A549 (cell line): ENCODE data around the gene MAPK6.

Experiments used
- CTCF ChIP-seq: fragments of >200 bp; sonication (Bioruptor Twin); formaldehyde crosslinking; IDR thresholded peaks from 3 replicates; pipeline ENCODE4 v1.5.1; 2016
- EHF ChIP-seq: fragments of 250-450 bp; sonication (Bioruptor Pico); IDR thresholded peaks from 2 replicates; pipeline ENCODE4 v1.5.0; 2020; ENCODE audit warnings: mild to moderate bottlenecking
- EP300 ChIP-seq, 2 experiments: fragments of >200 bp; sonication (Bioruptor Twin); formaldehyde crosslinking; IDR thresholded peaks; 2 replicates in 1 of 2; 3 replicates in 1 of 2; pipeline ENCODE4 v1.6.1; 2016 to 2017
- HDAC2 ChIP-seq: fragments of 200-600 bp; sonication (generic); IDR thresholded peaks from 2 replicates; pipeline ENCODE4 v1.6.1; 2016
- JUNB ChIP-seq: fragments of >200 bp; sonication (Bioruptor Twin); formaldehyde crosslinking; IDR thresholded peaks from 2 replicates; pipeline ENCODE4 v1.6.1; 2016
- KDM1A ChIP-seq: fragments of 200-600 bp; sonication (generic); IDR thresholded peaks from 2 replicates; pipeline ENCODE4 v1.6.1; 2016; ENCODE audit warnings: low read depth, mild to moderate bottlenecking
- POLR2A ChIP-seq: IDR thresholded peaks from 2 replicates; pipeline ENCODE4 v1.6.1; 2012; ENCODE audit warnings: mild to moderate bottlenecking, low read length
- POLR2AphosphoS2 ChIP-seq: conservative IDR thresholded peaks from 2 replicates; pipeline ENCODE4 v1.6.1; 2012; ENCODE audit warnings: low read length, improper control_type of control experiment, inconsistent platforms
- RAD21 ChIP-seq, 2 experiments: fragments of >200 bp in 1 of 2; sonication (Bioruptor Twin) in 1 of 2; formaldehyde crosslinking in 1 of 2; IDR thresholded peaks in 1 of 2; conservative IDR thresholded peaks in 1 of 2; 2 replicates in 1 of 2; 3 replicates in 1 of 2; pipeline ENCODE4 v1.6.1; 2012 to 2018; ENCODE audit warnings: inconsistent platforms in 1 of 2
- RFX5 ChIP-seq: fragments of 450-650 bp; IDR thresholded peaks from 2 replicates; pipeline ENCODE4 v1.7.1; 2014; ENCODE audit warnings: antibody characterized with exemption, mild to moderate bottlenecking, moderate library complexity
- USF2 ChIP-seq: fragments of 450-650 bp; IDR thresholded peaks from 2 replicates; pipeline ENCODE4 v1.6.1; 2014; ENCODE audit warnings: antibody characterized with exemption
- TF ChIP-seq, protein P1 (sequence below): fragments of >200 bp; sonication (Bioruptor Twin); formaldehyde crosslinking; IDR thresholded peaks from 2 replicates; pipeline ENCODE4 v1.6.1; 2016

DNA sequence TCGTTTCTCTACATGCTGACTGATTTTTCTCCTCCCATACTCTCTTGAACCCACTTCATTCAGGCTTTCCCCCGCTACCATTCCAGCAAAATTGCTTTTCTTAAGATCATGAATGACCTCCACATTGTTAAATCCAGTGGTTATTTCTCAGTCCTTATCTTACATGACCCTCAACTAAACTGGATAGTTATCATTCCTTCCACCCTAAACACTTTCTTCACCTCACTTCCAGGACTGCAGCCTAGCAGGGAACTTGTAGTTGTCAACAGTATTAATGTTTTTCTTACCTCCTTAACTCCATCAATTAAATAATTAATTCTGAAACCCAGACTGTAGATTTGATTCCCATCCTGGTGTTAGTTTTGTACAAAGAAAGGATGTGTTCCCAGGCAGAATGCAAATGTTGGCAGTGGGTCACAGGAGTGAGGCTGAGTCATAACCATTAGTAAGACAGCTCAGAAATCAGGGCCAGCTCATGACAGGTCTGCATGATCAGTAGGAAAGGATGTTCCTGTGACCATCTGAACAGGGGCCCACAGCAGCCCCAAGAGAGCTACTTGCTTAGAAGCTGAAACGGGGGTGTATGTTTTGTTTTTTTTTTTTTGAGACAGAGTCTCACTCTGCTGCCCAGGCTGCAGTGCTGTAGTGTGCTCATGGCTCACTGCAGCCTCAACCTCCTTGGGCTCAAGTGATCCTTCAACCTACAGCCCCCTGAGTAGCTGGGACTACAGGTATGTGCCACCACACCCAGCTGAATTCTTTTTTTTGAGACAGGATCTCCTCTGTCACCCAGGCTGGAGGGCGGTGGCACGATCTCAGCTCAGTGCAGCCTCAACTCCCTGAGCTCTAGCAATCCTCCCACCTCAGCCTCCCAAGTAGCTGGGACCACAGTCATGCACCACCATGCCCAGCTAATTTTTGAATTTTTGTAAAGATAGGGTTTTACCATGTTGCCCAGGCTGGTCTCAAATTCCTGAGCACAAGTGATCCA, 84.5 kb downstream of the MAPK6 start:
- TF ChIP-seq CTCF (no peak), POLR2AphosphoS2 (no peak), HDAC2 (no peak), RFX5 (no peak), RAD21 (conservative IDR thresholded peaks at IDR 0.05 in 1 of 2, IDR thresholded peaks at IDR 0.05 in 1 of 2) (no peak), USF2 (no peak), KDM1A (no peak), EHF (CRISPR knock-in tag) (no peak), JUNB (no peak), EP300 (IDR thresholded peaks at IDR 0.05) (no peak), POLR2A (no peak)
- TF ChIP-seq, protein P1, sequence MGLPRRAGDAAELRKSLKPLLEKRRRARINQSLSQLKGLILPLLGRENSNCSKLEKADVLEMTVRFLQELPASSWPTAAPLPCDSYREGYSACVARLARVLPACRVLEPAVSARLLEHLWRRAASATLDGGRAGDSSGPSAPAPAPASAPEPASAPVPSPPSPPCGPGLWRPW, result no peak
